D721Med (cell line): ENCODE measurements around the gene KRT28.
"Not testable (repeated sequence)": the region's sequence is repeated elsewhere in the genome, so short reads cannot be mapped to it uniquely, and the experiment has no call there.

Source experiments
- DNase-seq: peaks from one replicate; pipeline ENCODE4 v3.0.0; 2011; ENCODE audit warnings: low spot score; ENCODE audit not compliant: insufficient read length
- FAIRE-seq: peaks from 2 replicates; lab custom pipeline; 2011; peaks lifted over from hg19 to GRCh38; lab: Jason Lieb, UNC
- CTCF ChIP-seq: IDR thresholded peaks from 2 replicates; pipeline ENCODE4 v1.5.1; 2012; ENCODE audit warnings: mild to moderate bottlenecking, control low read depth; ENCODE audit not compliant: insufficient read depth; ENCODE audit errors: missing control alignments

Gene KRT28

GRCh38 chr17:40765657-40766056 lies 34.1 kb downstream of the KRT28 start:
- no peak for TF ChIP-seq CTCF
- FAIRE-seq (no peak), DNase-seq (no peak)

- FAIRE-seq, result no peak
Measured at GRCh38 chr17:40763752-40764151, 36.0 kb downstream of the KRT28 start.

GRCh38 chr17:40760105-40761016 lies 39.4 kb downstream of the KRT28 start:
- no peak for FAIRE-seq

More at GRCh38 chr17:40763752-40764151, 36.0 kb downstream of the KRT28 start:
- no peak for TF ChIP-seq CTCF
- no peak for DNase-seq

DNA sequence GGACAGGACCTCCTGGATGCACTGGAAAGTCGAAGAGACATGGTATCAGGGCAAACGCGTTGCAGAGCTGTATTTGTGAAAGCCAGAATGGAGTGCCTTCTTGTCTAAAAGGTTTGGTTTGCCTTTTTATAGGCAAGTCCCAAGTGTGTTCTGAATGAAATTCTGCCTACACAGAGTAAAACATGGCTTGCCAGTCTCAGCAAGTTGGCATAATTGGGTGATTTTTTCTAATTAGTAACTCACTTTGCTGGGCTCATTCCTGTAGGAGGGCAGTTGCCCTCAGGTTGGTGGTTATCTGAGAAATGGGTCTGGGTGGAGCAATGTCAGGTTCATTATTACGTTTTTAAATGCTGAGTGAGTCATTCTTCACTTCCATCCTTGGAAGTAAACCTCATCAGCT lies 44.5 kb downstream of the KRT28 start, which contains the start of gene KRT25:
KRT25 (minus strand) TSS at position 101 of the 400 bp plus-strand sequence; CDS start at position 41, 60 bp downstream.
- DNase-seq, result no peak
- no peak for TF ChIP-seq CTCF
- FAIRE-seq, result no peak

More at GRCh38 chr17:40760105-40761016, 39.4 kb downstream of the KRT28 start:
- no peak for TF ChIP-seq CTCF
- DNase-seq, result no peak

GRCh38 chr17:40753804-40754203 lies 46.0 kb downstream of the KRT28 start:
- DNase-seq (no peak), FAIRE-seq (no peak)
- no peak for TF ChIP-seq CTCF

DNA sequence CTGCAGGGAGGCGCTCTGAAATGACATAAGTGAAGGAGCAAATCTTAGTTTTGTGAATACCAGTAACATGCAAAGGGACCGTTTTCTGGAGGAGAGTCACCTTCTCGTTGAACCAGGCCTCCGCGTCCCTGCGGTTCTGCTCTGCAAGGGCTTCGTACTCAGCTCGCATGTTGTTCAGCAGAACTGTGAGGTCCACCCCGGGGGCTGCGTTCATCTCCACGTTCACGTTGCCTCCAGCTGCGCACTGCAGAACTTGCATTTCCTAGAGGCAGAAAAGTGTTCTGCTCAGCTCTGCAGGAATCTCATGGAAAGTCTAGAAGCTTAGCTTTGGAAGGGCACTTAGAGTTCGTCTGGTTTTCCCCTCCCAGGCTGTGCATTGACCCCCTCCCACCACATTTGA lies 48.7 kb downstream of the KRT28 start:
- no peak for TF ChIP-seq CTCF
- DNase-seq, result no peak
- FAIRE-seq, result no peak

GRCh38 chr17:40750391-40750790 lies 49.4 kb downstream of the KRT28 start:
- FAIRE-seq (no peak), DNase-seq (no peak)
- no peak for TF ChIP-seq CTCF

- not testable (repeated sequence) for DNase-seq, FAIRE-seq
Measured at GRCh38 chr17:40748666-40749065, 51.1 kb downstream of the KRT28 start.
